Measurements from ENCODE around the gene CPA4. TPM values are rescaled to one million over a fixed set of nuclear protein-coding genes. Genes with fewer than 3 reads are reported as not detected.

CPA4 gene
- total RNA-seq, 6 experiments from 2014 or later = 5.8 to 23.2 (median 20.0) TPM

DNA sequence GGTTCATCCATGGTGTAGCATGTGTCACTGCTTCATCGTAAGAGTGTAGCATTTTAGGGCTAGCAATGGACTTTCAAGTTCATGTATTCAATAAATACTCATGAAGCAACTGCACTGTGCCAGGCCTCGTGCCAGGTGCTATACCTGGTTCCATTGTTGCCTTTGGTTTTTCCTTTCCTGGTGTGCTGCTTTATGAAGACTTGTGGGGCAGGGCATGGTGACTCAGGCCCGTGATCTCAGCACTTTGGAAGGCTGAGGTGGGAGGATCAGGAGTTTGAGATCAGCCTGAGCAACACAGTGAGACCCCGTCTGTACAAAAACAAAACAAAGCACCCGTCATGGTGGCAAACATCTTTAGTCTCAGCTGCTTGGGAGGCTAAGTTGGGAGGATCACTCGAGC, 2.2 kb upstream of the CPA4 start:
- Mint-ChIP-seq H3K9me3 (peaks cover 4% of the 10 kb centered on the region; the same call in 1 of the 2 replicates), H3K27me3 (ENCODE audit: insufficient read depth) (peaks cover 7% of the 10 kb centered on the region), H3K27ac (0 out of 2 replicates have a peak overlapping the region, but pooled peaks have one; percentile 48), H3K36me3 (ENCODE audit: low read depth) (peaks cover 11% of the 10 kb centered on the region), H3K4me1 (ENCODE audit: low read depth) (peaks cover 64% of the 10 kb centered on the region), H3K4me3 (0 out of 2 replicates have a peak overlapping the region, but pooled peaks have one; percentile 15)
- peak; percentile 15 for DNase-seq
- TF ChIP-seq, protein P1, sequence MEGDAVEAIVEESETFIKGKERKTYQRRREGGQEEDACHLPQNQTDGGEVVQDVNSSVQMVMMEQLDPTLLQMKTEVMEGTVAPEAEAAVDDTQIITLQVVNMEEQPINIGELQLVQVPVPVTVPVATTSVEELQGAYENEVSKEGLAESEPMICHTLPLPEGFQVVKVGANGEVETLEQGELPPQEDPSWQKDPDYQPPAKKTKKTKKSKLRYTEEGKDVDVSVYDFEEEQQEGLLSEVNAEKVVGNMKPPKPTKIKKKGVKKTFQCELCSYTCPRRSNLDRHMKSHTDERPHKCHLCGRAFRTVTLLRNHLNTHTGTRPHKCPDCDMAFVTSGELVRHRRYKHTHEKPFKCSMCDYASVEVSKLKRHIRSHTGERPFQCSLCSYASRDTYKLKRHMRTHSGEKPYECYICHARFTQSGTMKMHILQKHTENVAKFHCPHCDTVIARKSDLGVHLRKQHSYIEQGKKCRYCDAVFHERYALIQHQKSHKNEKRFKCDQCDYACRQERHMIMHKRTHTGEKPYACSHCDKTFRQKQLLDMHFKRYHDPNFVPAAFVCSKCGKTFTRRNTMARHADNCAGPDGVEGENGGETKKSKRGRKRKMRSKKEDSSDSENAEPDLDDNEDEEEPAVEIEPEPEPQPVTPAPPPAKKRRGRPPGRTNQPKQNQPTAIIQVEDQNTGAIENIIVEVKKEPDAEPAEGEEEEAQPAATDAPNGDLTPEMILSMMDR (IDR thresholded peaks at IDR 0.05) = no peak

DNA sequence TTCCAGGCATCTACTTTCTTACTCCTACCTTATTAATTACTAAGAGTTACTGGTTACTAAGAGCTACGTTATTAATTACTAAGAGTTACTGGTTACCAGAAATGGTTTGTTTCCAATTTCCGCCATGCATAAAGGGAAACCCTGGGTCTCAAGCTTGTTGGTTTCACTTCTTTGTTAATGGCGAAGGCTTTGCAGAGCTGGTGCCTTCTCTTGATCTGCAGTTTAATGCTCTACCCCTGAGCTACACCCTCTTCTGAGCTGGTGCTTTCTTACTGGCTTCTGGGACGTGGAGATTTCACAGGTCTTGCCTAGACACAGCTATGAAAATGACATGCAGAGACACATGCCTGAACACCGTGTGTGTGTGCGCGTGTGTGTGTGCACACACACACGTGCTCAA, 560 bp downstream of the CPA4 start:
- peaks cover 73% of the 10 kb centered on the region for H3K4me1 Mint-ChIP-seq (ENCODE audit: low read depth)
- peak overlapping the region; percentile 63; the same call in 1 of the 2 replicates for H3K4me3 Mint-ChIP-seq
- DNase-seq = no peak
- TF ChIP-seq, protein P1 (IDR thresholded peaks at IDR 0.05) = no peak
- H3K27ac Mint-ChIP-seq = peak overlapping the region; percentile 72
- peaks cover 17% of the 10 kb centered on the region for H3K36me3 Mint-ChIP-seq (ENCODE audit: low read depth)
- peaks cover 9% of the 10 kb centered on the region for H3K27me3 Mint-ChIP-seq (ENCODE audit: insufficient read depth)
- peaks cover 4% of the 10 kb centered on the region; the same call in 1 of the 2 replicates for H3K9me3 Mint-ChIP-seq

DNA sequence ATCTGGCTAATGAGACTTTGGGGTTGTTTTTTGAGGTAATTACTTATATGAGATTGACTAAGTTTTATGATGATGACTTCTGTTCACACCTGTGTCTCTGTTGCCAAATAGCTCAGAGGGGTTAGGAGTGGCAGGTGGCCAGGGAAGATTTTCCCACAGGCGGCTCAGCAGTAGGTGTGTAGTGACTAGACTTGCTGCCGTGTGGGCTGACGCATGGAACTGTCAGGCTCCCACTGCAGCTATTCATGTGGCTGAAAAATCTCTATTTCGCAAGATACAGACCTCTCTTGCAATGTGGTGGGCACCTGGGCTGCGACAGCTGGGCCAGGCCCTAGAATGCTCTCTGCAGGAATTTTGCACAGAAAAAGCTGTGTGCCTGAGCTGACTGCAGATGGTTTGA, 1.4 kb downstream of the CPA4 start:
- no peak for DNase-seq
- Mint-ChIP-seq H3K27me3 (ENCODE audit: insufficient read depth) (peaks cover 17% of the 10 kb centered on the region), H3K4me1 (ENCODE audit: low read depth) (peaks cover 65% of the 10 kb centered on the region), H3K9me3 (peaks cover 4% of the 10 kb centered on the region; the same call in 1 of the 2 replicates), H3K36me3 (ENCODE audit: low read depth) (peaks cover 17% of the 10 kb centered on the region), H3K27ac (no peak overlapping the region), H3K4me3 (no peak overlapping the region)
- TF ChIP-seq, protein P1 (IDR thresholded peaks at IDR 0.05) = no peak

DNA sequence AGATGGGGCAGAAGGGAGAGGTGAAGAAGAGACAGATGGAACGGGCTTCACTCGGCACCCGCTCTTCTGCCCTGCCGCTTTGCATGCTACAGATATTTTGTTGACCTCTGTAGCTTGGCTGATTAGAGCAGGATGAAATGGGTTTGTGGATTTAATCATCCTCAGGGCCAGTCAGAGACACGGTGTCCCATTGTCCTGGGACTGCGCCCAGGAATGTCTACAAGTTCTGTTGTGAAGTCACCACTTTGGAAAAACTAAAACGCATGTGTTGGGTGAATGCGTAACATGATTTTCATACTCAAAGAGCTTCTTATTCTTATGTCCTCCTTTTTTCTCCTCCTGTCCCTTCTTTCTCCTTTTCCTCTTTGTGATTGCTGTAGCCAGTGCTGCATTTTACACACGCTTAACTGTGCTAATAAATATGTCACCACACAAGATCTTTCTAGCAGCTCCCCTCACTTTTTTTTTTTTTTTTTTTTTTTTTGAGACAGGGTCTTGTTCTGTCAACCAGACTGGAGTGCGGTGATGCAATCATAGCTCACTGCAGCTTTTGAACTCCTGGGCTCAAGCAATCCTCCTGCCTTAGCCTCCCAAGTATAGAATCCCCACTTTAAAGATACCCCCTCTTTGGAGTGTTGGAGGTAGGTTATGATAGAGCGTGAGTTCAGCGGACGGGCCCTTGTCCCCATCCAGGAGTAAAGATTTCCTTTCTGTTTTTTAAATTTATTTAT, 3.4 kb downstream of the CPA4 start:
- Mint-ChIP-seq H3K27ac (no peak overlapping the region), H3K4me1 (ENCODE audit: low read depth) (peaks cover 50% of the 10 kb centered on the region), H3K4me3 (peak overlapping the region; percentile 4; the same call in 1 of the 2 replicates), H3K36me3 (ENCODE audit: low read depth) (peaks cover 24% of the 10 kb centered on the region), H3K9me3 (peaks cover 4% of the 10 kb centered on the region; the same call in 1 of the 2 replicates), H3K27me3 (ENCODE audit: insufficient read depth) (peaks cover 30% of the 10 kb centered on the region)
- TF ChIP-seq, protein P1 (IDR thresholded peaks at IDR 0.05) = no peak
- DNase-seq = peak; percentile 23

DNA sequence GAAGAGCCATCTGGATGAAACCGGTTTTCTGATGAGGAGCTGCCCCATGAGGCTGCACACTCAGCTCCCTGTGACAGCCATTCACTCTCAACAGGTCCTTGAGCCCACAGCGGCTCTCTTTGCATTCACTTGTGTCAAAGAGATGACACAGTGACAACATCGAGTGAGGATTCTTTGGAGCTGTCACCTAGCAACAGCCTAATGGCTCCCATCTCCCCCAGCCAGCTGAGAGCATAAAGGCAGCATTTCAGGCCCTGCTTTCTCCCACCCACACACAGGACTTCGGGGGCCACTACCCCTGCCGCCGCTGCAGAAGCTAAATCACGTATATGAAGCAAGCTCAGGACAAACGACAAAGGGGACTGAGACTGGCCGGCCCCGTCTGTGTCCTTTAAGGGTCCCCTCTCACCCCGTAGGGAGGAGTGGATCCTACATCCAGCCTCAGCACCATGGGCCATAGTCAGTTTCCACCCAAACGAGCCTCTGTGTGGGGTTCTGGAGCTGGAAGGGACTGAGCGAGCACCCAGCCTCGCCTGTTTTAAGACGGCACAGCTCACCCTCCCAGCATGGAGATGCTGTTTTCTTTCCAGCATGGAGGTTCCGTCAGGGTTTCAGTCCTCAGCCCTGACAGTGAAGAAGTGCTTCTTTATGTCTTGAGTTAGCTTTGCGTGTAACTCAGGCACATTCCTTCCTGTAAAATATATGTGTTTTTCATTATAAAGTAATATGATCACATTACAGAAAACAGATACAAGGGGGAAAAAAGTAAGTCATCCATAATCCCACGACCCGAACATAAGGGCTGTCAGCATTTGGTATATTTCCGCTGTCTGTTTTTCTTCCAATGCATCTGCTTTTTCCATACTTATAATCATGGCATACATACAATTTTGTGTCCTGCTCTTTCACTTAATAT, 4.9 kb downstream of the CPA4 start:
- Mint-ChIP-seq H3K4me3 (no peak overlapping the region), H3K36me3 (ENCODE audit: low read depth) (peaks cover 24% of the 10 kb centered on the region), H3K27me3 (ENCODE audit: insufficient read depth) (peaks cover 33% of the 10 kb centered on the region), H3K9me3 (peaks cover 4% of the 10 kb centered on the region; the same call in 1 of the 2 replicates), H3K27ac (no peak overlapping the region), H3K4me1 (ENCODE audit: low read depth) (peaks cover 35% of the 10 kb centered on the region)
- no peak for DNase-seq
- TF ChIP-seq, protein P1 (IDR thresholded peaks at IDR 0.05) = no peak
